HepG2 (cell line): ENCODE measurements around the gene MTF1. TPM values are rescaled to one million over a fixed set of nuclear protein-coding genes. Genes with fewer than 3 reads are reported as not detected.

Source experiments
- AGO2 ChIP-seq: fragments of 200-400 bp; formaldehyde crosslinking; optimal IDR thresholded peaks from 2 replicates; pipeline ENCODE3; 2017; ENCODE audit warnings: mild to moderate bottlenecking, low read depth, low read length, moderate library complexity
- FOXP4 ChIP-seq: sonication (generic); formaldehyde crosslinking; IDR thresholded peaks from 2 replicates; pipeline ENCODE4 v1.4.0; 2020; ENCODE audit warnings: missing genetic modification reagents
- MTA1 ChIP-seq: sonication (generic); formaldehyde crosslinking; IDR thresholded peaks from 2 replicates; pipeline ENCODE4 v1.4.0; 2020; ENCODE audit warnings: missing genetic modification reagents, mild to moderate bottlenecking, borderline replicate concordance
- MXI1 ChIP-seq: IDR thresholded peaks from 3 replicates; pipeline ENCODE4 v1.6.1; 2012; ENCODE audit warnings: low read depth, low read length, inconsistent platforms, borderline replicate concordance
- PAXIP1 ChIP-seq: sonication (generic); formaldehyde crosslinking; conservative IDR thresholded peaks from 2 replicates; pipeline ENCODE4 v1.4.0; 2020; ENCODE audit warnings: mild to moderate bottlenecking, missing genetic modification reagents, moderate library complexity
- SKI ChIP-seq: fragments of 450-650 bp; IDR thresholded peaks from one replicate; pipeline ENCODE4 v1.6.1; 2018; ENCODE audit warnings: mild to moderate bottlenecking; ENCODE audit not compliant: partially characterized antibody
- SOX5 ChIP-seq: IDR thresholded peaks from 2 replicates; pipeline ENCODE4 v1.6.1; 2016; ENCODE audit warnings: borderline replicate concordance
- THYN1 ChIP-seq: sonication (generic); formaldehyde crosslinking; IDR thresholded peaks from 2 replicates; pipeline ENCODE4 v1.8.1; 2023; ENCODE audit warnings: low read depth, mild to moderate bottlenecking, moderate library complexity, missing genetic modification reagents, borderline replicate concordance
- XRCC5 ChIP-seq: fragments of 200-400 bp; formaldehyde crosslinking; optimal IDR thresholded peaks from 2 replicates; pipeline ENCODE3; 2017; ENCODE audit warnings: mild to moderate bottlenecking, low read length
- ZBTB21 ChIP-seq: sonication (generic); formaldehyde crosslinking; IDR thresholded peaks from 2 replicates; pipeline ENCODE4 v1.4.0; 2020; ENCODE audit warnings: missing genetic modification reagents
- ZNF263 ChIP-seq: sonication (generic); formaldehyde crosslinking; IDR thresholded peaks from 2 replicates; pipeline ENCODE4 v1.4.0; 2020; ENCODE audit warnings: missing genetic modification reagents
- ZNF615 ChIP-seq: sonication (generic); formaldehyde crosslinking; IDR thresholded peaks from 2 replicates; pipeline ENCODE4 v1.5.0; 2020; ENCODE audit warnings: mild to moderate bottlenecking, missing genetic modification reagents, borderline replicate concordance
- ZSCAN5A ChIP-seq: sonication (generic); formaldehyde crosslinking; IDR thresholded peaks from 2 replicates; pipeline ENCODE4 v1.8.0; 2022; ENCODE audit warnings: mild to moderate bottlenecking, missing genetic modification reagents, borderline replicate concordance
- polyA plus RNA-seq, 8 experiments: library from polyadenylated mRNA; depleted of rRNA in 3 of 8; stranded (reverse) in 7 of 8; unstranded in 1 of 8; fragments of >200 nt; fragmentation: Illumina TruSeq in 4 of 8; extraction: Trizol in 4 of 8; gene quantifications; 2 replicates each; pipeline versions ENCODE4 v1.2.1 to v1.2.3, GENCODE V29; 2011 to 2016; ENCODE audit warnings: low read depth in 4 of 8, missing spikeins in 1 of 8, mixed read lengths in 1 of 8; ENCODE audit not compliant: insufficient read depth in 1 of 8
- total RNA-seq, 5 experiments: library from RNA; depleted of rRNA; stranded (reverse); fragments of >200 nt; fragmentation: Illumina TruSeq; extraction: Trizol; gene quantifications; 2 replicates each; pipeline ENCODE4 v1.2.3, GENCODE V29; 2016; ENCODE audit warnings: low read depth in 1 of 5
- TF ChIP-seq, protein P1 (sequence below): IDR thresholded peaks from 2 replicates; pipeline ENCODE4 v1.6.1; 2018; ENCODE audit warnings: missing genetic modification reagents
- TF ChIP-seq, protein P2 (sequence below): sonication (generic); formaldehyde crosslinking; IDR thresholded peaks from 2 replicates; pipeline ENCODE4 v1.5.0; 2020; ENCODE audit warnings: missing genetic modification reagents
- TF ChIP-seq, protein P3 (sequence below): sonication (generic); formaldehyde crosslinking; IDR thresholded peaks from 2 replicates; pipeline ENCODE4 v1.4.0; 2020; ENCODE audit warnings: missing genetic modification reagents, borderline replicate concordance
- TF ChIP-seq, protein P4 (sequence below): sonication (generic); formaldehyde crosslinking; IDR thresholded peaks from 2 replicates; pipeline ENCODE4 v1.4.0; 2020; ENCODE audit warnings: mild to moderate bottlenecking, low read depth, missing genetic modification reagents

MTF1 gene
- total and polyA plus RNA-seq, 2 of the 13 experiments (the other 11 are each of a cell fraction or from before 2014, with no cell fraction given), result 2.4 to 3.3 TPM

DNA sequence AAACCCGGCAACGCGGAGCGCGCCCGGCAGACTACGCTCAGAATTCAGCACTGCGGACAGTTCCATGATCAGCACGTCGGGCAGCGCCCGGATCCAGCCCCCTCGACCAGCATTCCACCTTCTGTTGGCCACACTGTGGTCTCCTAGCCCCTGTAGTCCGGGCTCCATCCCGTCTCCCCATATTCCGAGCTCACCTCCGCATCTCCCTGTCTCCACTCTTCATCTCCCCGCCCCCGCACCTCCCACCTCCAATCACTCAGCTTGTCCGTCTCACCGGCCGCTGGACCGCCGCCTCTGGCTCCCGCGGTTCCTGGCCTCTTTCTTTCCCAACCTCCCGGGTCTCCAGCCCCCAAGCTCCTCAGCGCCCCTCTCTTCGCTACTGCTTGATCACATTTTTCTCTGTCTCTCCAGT lies 95.0 kb downstream of the MTF1 start (continued):
- 0 out of 2 replicates have a peak, but pooled peaks have one; percentile 33 for TF ChIP-seq MTA1 (CRISPR knock-in tag)
- TF ChIP-seq FOXP4, result peak; percentile 78
- TF ChIP-seq, protein P1, sequence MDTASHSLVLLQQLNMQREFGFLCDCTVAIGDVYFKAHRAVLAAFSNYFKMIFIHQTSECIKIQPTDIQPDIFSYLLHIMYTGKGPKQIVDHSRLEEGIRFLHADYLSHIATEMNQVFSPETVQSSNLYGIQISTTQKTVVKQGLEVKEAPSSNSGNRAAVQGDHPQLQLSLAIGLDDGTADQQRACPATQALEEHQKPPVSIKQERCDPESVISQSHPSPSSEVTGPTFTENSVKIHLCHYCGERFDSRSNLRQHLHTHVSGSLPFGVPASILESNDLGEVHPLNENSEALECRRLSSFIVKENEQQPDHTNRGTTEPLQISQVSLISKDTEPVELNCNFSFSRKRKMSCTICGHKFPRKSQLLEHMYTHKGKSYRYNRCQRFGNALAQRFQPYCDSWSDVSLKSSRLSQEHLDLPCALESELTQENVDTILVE (CRISPR knock-in tag), result peak; percentile 99
- TF ChIP-seq ZNF615 (CRISPR knock-in tag), result peak; percentile 99
- no peak for TF ChIP-seq SKI
- TF ChIP-seq, protein P2, sequence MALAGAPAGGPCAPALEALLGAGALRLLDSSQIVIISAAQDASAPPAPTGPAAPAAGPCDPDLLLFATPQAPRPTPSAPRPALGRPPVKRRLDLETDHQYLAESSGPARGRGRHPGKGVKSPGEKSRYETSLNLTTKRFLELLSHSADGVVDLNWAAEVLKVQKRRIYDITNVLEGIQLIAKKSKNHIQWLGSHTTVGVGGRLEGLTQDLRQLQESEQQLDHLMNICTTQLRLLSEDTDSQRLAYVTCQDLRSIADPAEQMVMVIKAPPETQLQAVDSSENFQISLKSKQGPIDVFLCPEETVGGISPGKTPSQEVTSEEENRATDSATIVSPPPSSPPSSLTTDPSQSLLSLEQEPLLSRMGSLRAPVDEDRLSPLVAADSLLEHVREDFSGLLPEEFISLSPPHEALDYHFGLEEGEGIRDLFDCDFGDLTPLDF (CRISPR knock-in tag), result peak; percentile 92
- TF ChIP-seq XRCC5, result no peak
- TF ChIP-seq PAXIP1 (CRISPR knock-in tag), result no peak; the same call in 1 of the 2 replicates
- TF ChIP-seq, protein P3, sequence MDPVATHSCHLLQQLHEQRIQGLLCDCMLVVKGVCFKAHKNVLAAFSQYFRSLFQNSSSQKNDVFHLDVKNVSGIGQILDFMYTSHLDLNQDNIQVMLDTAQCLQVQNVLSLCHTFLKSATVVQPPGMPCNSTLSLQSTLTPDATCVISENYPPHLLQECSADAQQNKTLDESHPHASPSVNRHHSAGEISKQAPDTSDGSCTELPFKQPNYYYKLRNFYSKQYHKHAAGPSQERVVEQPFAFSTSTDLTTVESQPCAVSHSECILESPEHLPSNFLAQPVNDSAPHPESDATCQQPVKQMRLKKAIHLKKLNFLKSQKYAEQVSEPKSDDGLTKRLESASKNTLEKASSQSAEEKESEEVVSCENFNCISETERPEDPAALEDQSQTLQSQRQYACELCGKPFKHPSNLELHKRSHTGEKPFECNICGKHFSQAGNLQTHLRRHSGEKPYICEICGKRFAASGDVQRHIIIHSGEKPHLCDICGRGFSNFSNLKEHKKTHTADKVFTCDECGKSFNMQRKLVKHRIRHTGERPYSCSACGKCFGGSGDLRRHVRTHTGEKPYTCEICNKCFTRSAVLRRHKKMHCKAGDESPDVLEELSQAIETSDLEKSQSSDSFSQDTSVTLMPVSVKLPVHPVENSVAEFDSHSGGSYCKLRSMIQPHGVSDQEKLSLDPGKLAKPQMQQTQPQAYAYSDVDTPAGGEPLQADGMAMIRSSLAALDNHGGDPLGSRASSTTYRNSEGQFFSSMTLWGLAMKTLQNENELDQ (CRISPR knock-in tag), result peak; percentile 99
- TF ChIP-seq ZNF263 (CRISPR knock-in tag), result peak; percentile 92
- no peak for TF ChIP-seq THYN1 (CRISPR knock-in tag)
- peak; percentile 90 for TF ChIP-seq ZBTB21 (CRISPR knock-in tag)
- TF ChIP-seq, protein P4, sequence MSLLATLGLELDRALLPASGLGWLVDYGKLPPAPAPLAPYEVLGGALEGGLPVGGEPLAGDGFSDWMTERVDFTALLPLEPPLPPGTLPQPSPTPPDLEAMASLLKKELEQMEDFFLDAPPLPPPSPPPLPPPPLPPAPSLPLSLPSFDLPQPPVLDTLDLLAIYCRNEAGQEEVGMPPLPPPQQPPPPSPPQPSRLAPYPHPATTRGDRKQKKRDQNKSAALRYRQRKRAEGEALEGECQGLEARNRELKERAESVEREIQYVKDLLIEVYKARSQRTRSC, result peak; percentile 98
- TF ChIP-seq ZSCAN5A (CRISPR knock-in tag), result peak; percentile 91; the same call in 1 of the 2 replicates
- TF ChIP-seq AGO2, result no peak
- TF ChIP-seq MXI1, result peak; percentile 74; the same call in 1 of the 3 replicates
- peak; percentile 69 for TF ChIP-seq SOX5 (CRISPR knock-in tag)
